ENCODE data around the gene POLR2C.
"Not testable (repeated sequence)": the region's sequence is repeated elsewhere in the genome, so short reads cannot be mapped to it uniquely, and the experiment has no call there.

POLR2C gene

GRCh38 chr16:57432505-57432904 is 30.0 kb upstream of the POLR2C start:
- H3K9ac ChIP-seq (ENCODE audit: low read length): no peak overlapping the region
- H3K4me3 ChIP-seq (ENCODE audit: low read length): no peak overlapping the region
- H3K4me1 ChIP-seq (ENCODE audit: control insufficient read depth, insufficient read depth, low read length): no peaks in the 10 kb centered on the region
- H3K36me3 ChIP-seq (ENCODE audit: control insufficient read depth, insufficient read depth, low read length): peaks cover 38% of the 10 kb centered on the region
- no peaks in the 10 kb centered on the region for H3K27me3 ChIP-seq (ENCODE audit: control insufficient read depth, insufficient read depth, low read length)
- no peak overlapping the region for H3K27ac ChIP-seq (ENCODE audit: low read depth, low read length)

GRCh38 chr16:57432989-57433388 is 29.5 kb upstream of the POLR2C start:
- Histone ChIP-seq H3K27me3 (ENCODE audit: control insufficient read depth, insufficient read depth, low read length) (no peaks in the 10 kb centered on the region), H3K4me1 (ENCODE audit: control insufficient read depth, insufficient read depth, low read length) (no peaks in the 10 kb centered on the region), H3K27ac (ENCODE audit: low read depth, low read length) (no peak overlapping the region), H3K36me3 (ENCODE audit: control insufficient read depth, insufficient read depth, low read length) (peaks cover 38% of the 10 kb centered on the region), H3K9ac (ENCODE audit: low read length) (no peak overlapping the region), H3K4me3 (ENCODE audit: low read length) (no peak overlapping the region)

GRCh38 chr16:57434003-57434402 is 28.5 kb upstream of the POLR2C start:
- H3K9ac ChIP-seq (ENCODE audit: low read length): no peak overlapping the region
- H3K36me3 ChIP-seq (ENCODE audit: control insufficient read depth, insufficient read depth, low read length): peaks cover 35% of the 10 kb centered on the region
- no peaks in the 10 kb centered on the region for H3K4me1 ChIP-seq (ENCODE audit: control insufficient read depth, insufficient read depth, low read length)
- no peaks in the 10 kb centered on the region for H3K27me3 ChIP-seq (ENCODE audit: control insufficient read depth, insufficient read depth, low read length)
- no peak overlapping the region for H3K27ac ChIP-seq (ENCODE audit: low read depth, low read length)
- no peak overlapping the region for H3K4me3 ChIP-seq (ENCODE audit: low read length)

DNA sequence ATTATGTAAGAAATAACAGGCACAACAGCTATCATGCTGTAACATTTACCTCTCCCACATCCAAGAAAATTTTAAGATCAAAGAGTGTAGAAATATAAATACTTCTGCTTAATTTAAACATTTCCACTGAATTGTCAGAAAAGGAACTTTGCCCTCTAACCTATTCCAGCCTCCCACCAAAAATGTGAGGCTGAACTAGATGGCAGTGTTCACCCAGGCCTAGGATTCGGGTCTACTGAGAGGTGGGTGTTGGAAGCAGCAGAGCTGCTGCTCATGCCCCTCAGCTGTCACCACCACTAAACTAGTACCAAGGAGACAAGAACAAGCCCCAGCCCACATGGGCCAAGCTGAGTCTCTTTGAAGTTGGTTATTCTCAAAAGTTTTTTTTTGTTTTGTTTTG is 26.6 kb upstream of the POLR2C start:
- Histone ChIP-seq H3K36me3 (ENCODE audit: control insufficient read depth, insufficient read depth, low read length) (peaks cover 30% of the 10 kb centered on the region), H3K4me1 (ENCODE audit: control insufficient read depth, insufficient read depth, low read length) (no peaks in the 10 kb centered on the region), H3K9ac (ENCODE audit: low read length) (no peak overlapping the region), H3K27ac (ENCODE audit: low read depth, low read length) (no peak overlapping the region), H3K27me3 (ENCODE audit: control insufficient read depth, insufficient read depth, low read length) (no peaks in the 10 kb centered on the region), H3K4me3 (ENCODE audit: low read length) (no peak overlapping the region)

DNA sequence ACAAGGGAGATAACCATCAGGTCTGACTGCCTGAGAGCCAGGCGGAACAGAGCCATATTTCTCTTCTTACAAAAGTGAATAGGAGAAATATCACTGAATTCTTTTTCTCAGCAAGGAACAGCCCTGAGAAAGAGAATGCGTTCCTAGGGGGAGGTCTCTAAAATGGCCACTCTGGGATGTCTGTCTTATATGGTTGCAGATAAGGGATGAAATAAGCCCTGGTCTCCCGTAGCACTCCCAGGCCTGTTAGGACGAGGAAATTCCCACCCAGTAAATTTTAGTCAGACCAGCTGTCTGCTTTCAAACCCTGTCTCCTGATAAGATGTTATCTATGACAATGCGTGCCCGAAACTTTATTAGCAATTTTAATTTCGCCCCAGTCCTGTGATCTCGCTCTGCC is 22.5 kb upstream of the POLR2C start:
- peaks cover 11% of the 10 kb centered on the region for H3K36me3 ChIP-seq (ENCODE audit: control insufficient read depth, insufficient read depth, low read length)
- not testable (repeated sequence) for H3K4me3 ChIP-seq (ENCODE audit: low read length)

GRCh38 chr16:57440551-57440950 is 21.9 kb upstream of the POLR2C start:
- H3K4me1 ChIP-seq (ENCODE audit: control insufficient read depth, insufficient read depth, low read length); H3K27me3 ChIP-seq (ENCODE audit: control insufficient read depth, insufficient read depth, low read length); H3K4me3 ChIP-seq (ENCODE audit: low read length); H3K9ac ChIP-seq (ENCODE audit: low read length); H3K27ac ChIP-seq (ENCODE audit: low read depth, low read length): not testable (repeated sequence)
- H3K36me3 ChIP-seq (ENCODE audit: control insufficient read depth, insufficient read depth, low read length): peaks cover 11% of the 10 kb centered on the region

More for the DNA sequence above, 22.5 kb upstream of the POLR2C start:
- H3K27me3 ChIP-seq (ENCODE audit: control insufficient read depth, insufficient read depth, low read length); H3K9ac ChIP-seq (ENCODE audit: low read length); H3K27ac ChIP-seq (ENCODE audit: low read depth, low read length); H3K4me1 ChIP-seq (ENCODE audit: control insufficient read depth, insufficient read depth, low read length): not testable (repeated sequence)

GRCh38 chr16:57444711-57445110 is 17.8 kb upstream of the POLR2C start:
- Histone ChIP-seq H3K36me3 (ENCODE audit: control insufficient read depth, insufficient read depth, low read length) (peaks cover 9% of the 10 kb centered on the region), H3K9ac (ENCODE audit: low read length) (no peak overlapping the region), H3K4me3 (ENCODE audit: low read length) (no peak overlapping the region), H3K4me1 (ENCODE audit: control insufficient read depth, insufficient read depth, low read length) (peaks cover 13% of the 10 kb centered on the region), H3K27ac (ENCODE audit: low read depth, low read length) (no peak overlapping the region), H3K27me3 (ENCODE audit: control insufficient read depth, insufficient read depth, low read length) (no peaks in the 10 kb centered on the region)

- Histone ChIP-seq H3K4me1 (ENCODE audit: control insufficient read depth, insufficient read depth, low read length) (peaks cover 13% of the 10 kb centered on the region), H3K4me3 (ENCODE audit: low read length) (no peak overlapping the region), H3K27ac (ENCODE audit: low read depth, low read length) (no peak overlapping the region), H3K27me3 (ENCODE audit: control insufficient read depth, insufficient read depth, low read length) (no peaks in the 10 kb centered on the region), H3K36me3 (ENCODE audit: control insufficient read depth, insufficient read depth, low read length) (peaks cover 8% of the 10 kb centered on the region), H3K9ac (ENCODE audit: low read length) (no peak overlapping the region)
These were observed 17.0 kb upstream of the POLR2C start for GRCh38 chr16:57445510-57445909.

DNA sequence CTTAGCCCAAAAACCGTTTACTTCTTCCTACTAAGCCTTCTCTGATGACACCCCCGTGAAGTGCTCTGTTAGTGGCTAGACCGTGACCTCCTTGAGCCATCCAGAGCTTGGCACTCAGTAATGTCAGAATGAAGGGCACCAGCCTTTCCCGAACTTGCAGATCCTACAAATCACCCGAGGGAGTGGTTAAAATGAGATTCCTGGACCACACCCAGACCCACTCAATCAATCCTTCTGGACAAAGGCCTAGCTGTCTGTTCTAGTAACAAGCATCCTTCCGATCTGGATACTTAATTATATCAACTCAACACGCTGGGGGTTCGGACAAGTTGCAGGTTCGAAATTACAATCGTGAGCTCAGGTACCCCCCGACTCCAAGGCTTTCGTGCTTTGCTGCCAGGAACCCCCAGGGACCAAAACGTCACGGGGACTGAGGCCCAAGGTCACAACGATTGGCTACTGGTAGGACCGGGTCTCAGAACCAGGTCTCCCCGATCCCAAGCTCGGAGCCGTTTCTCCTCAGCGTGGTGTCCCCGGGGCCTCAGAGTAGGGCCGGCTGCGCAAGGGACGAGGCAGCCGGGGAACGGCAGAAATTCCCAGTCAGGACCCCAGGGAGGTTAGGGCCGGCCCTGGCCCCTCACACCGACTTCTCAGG is 15.8 kb upstream of the POLR2C start:
- Histone ChIP-seq H3K36me3 (ENCODE audit: control insufficient read depth, insufficient read depth, low read length) (peaks cover 6% of the 10 kb centered on the region), H3K27ac (ENCODE audit: low read depth, low read length) (peak overlapping the region; percentile 96), H3K27me3 (ENCODE audit: control insufficient read depth, insufficient read depth, low read length) (no peaks in the 10 kb centered on the region), H3K9ac (ENCODE audit: low read length) (peak overlapping the region; percentile 72), H3K4me1 (ENCODE audit: control insufficient read depth, insufficient read depth, low read length) (peaks cover 13% of the 10 kb centered on the region), H3K4me3 (ENCODE audit: low read length) (peak overlapping the region; percentile 90)

DNA sequence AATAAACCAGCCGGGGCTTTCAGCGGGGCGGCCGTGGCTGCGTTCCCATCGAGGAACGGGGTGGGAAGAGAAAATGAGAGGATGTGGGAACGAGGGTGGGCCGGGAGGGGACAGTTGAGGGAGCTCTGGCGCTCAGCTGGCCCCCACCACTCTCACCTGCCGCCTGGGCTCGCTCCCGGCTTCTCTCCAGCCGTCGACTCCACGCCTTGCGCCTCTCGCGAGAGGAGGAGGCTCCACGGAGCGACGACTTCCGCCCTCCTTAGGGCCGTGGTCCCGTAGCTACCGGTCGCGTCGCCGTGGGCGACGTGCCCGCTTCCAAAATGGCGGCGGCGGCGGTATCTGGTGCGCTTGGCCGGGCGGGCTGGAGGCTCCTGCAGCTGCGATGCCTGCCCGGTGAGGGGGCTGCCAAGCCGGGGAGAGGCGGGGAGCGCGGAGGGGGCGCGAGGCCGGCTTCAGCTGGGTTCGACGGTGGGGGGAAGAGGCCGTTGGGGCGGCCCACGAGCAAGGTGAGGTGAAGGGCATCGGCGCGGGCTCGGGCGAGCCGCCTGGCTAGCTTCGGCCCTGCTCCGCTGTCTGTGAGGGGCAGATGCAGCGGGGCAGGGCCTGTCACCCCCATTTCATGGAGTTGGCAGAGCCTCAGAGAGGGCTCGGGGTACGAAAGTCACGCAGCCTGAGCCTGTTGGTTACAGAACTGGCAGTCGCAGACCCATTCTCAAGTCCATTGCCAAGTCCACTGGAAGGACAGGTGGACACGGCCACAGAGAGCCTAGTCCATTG is 15.1 kb upstream of the POLR2C start, which contains the start of the genes CIAPIN1 and COQ9:
Gene CIAPIN1 (minus strand): TSS at position 200 of the 777 bp plus-strand sequence. CDS start 6,457 bp downstream, outside the sequence.
Gene COQ9 (plus strand): TSS at position 294 of the 777 bp plus-strand sequence. CDS start 27 bp downstream, at position 321.
- Histone ChIP-seq H3K27me3 (ENCODE audit: control insufficient read depth, insufficient read depth, low read length) (no peaks in the 10 kb centered on the region), H3K9ac (ENCODE audit: low read length) (peak within 1 kb of the TSS; percentile 72), H3K27ac (ENCODE audit: low read depth, low read length) (peak within 1 kb of the TSS; percentile 96), H3K4me1 (ENCODE audit: control insufficient read depth, insufficient read depth, low read length) (peaks cover 13% of the 10 kb centered on the region), H3K36me3 (ENCODE audit: control insufficient read depth, insufficient read depth, low read length) (peaks cover 11% of the 10 kb centered on the region), H3K4me3 (ENCODE audit: low read length) (peak within 1 kb of the TSS; percentile 90)

DNA sequence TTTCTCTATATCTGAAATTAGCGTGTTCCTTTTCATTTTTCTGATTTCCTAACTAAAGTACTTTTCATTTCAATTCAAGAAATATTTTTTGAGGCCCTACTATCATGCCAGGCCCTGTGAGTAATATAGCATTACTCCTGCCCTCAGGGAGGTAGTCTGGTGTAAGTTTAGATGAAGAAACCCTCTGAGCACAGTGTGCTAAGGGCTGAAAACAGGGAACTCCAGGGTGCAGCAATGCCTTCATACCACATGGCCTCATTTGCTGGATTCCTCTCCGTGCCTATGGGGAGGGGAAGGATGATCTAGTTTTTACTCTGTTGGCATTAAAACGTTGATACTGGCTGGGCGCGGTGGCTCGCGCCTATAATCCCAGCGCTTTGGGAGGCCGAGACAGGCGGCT is 10.5 kb upstream of the POLR2C start:
- no peaks in the 10 kb centered on the region for H3K27me3 ChIP-seq (ENCODE audit: control insufficient read depth, insufficient read depth, low read length)
- H3K27ac ChIP-seq (ENCODE audit: low read depth, low read length): no peak overlapping the region
- no peak overlapping the region for H3K9ac ChIP-seq (ENCODE audit: low read length)
- peaks cover 7% of the 10 kb centered on the region for H3K4me1 ChIP-seq (ENCODE audit: control insufficient read depth, insufficient read depth, low read length)
- H3K36me3 ChIP-seq (ENCODE audit: control insufficient read depth, insufficient read depth, low read length): peaks cover 43% of the 10 kb centered on the region
- no peak overlapping the region for H3K4me3 ChIP-seq (ENCODE audit: low read length)

GRCh38 chr16:57462978-57463362 is 491 bp downstream of the POLR2C start:
- peak overlapping the region; percentile 84 for H3K27ac ChIP-seq (ENCODE audit: low read depth, low read length)
- H3K27me3 ChIP-seq (ENCODE audit: control insufficient read depth, insufficient read depth, low read length): no peaks in the 10 kb centered on the region
- H3K36me3 ChIP-seq (ENCODE audit: control insufficient read depth, insufficient read depth, low read length): peaks cover 34% of the 10 kb centered on the region
- H3K4me3 ChIP-seq (ENCODE audit: low read length): peak overlapping the region; percentile 86
- peak overlapping the region; percentile 50 for H3K9ac ChIP-seq (ENCODE audit: low read length)
- H3K4me1 ChIP-seq (ENCODE audit: control insufficient read depth, insufficient read depth, low read length): peaks cover 11% of the 10 kb centered on the region
